ENCODE measurements around the gene SLC25A4. TPM values are rescaled to one million over a fixed set of nuclear protein-coding genes. Genes with fewer than 3 reads are reported as not detected.
"Not testable (repeated sequence)": the region's sequence is repeated elsewhere in the genome, so short reads cannot be mapped to it uniquely, and the experiment has no call there.

Gene SLC25A4
- total RNA-seq, 1 experiment from 2014 or later, result 18.6 TPM

GRCh38 chr4:185192059-185192458 lies 49.0 kb downstream of the SLC25A4 start:
- no peak for DNase-seq (ENCODE audit: low spot score)
- no peaks in the 10 kb centered on the region for H3K9me3 ChIP-seq (ENCODE audit: low read depth, low read length, poor library complexity, severe bottlenecking)
- no peak overlapping the region for H3K27ac ChIP-seq (ENCODE audit: low read depth, low read length, poor library complexity, severe bottlenecking)
- peaks cover 29% of the 10 kb centered on the region for H3K36me3 ChIP-seq (ENCODE audit: insufficient read depth, low read length, poor library complexity, severe bottlenecking)
- no peaks in the 10 kb centered on the region for H3K4me1 ChIP-seq (ENCODE audit: insufficient read depth, low read length, poor library complexity, severe bottlenecking)
- ChIA-PET POLR2A (ENCODE audit: low non-redundant PET) (no interaction called here), CTCF (no interaction called here)
- no peak overlapping the region for H3K4me3 ChIP-seq (ENCODE audit: low read depth, low read length, poor library complexity, severe bottlenecking)
- no peak for TF ChIP-seq EZH2 (IDR thresholded peaks at IDR 0.05; ENCODE audit: borderline replicate concordance, low read depth, low read length, poor library complexity, severe bottlenecking)
- TF ChIP-seq, protein P1, sequence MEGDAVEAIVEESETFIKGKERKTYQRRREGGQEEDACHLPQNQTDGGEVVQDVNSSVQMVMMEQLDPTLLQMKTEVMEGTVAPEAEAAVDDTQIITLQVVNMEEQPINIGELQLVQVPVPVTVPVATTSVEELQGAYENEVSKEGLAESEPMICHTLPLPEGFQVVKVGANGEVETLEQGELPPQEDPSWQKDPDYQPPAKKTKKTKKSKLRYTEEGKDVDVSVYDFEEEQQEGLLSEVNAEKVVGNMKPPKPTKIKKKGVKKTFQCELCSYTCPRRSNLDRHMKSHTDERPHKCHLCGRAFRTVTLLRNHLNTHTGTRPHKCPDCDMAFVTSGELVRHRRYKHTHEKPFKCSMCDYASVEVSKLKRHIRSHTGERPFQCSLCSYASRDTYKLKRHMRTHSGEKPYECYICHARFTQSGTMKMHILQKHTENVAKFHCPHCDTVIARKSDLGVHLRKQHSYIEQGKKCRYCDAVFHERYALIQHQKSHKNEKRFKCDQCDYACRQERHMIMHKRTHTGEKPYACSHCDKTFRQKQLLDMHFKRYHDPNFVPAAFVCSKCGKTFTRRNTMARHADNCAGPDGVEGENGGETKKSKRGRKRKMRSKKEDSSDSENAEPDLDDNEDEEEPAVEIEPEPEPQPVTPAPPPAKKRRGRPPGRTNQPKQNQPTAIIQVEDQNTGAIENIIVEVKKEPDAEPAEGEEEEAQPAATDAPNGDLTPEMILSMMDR (conservative IDR thresholded peaks at IDR 0.05; ENCODE audit: low read depth, low read length), result no peak
- no TSS peak for BruUV-seq (replicated peaks)
- H3K27me3 ChIP-seq (replicated peaks; ENCODE audit: insufficient read depth, low read depth, low read length, poor library complexity), result no peaks in the 10 kb centered on the region
- intact Hi-C loops (cut with micrococcal nuclease; ENCODE audit: unreplicated experiment), result no loop called here

- CTCF ChIA-PET, result no interaction called here
These were observed 52.1 kb downstream of the SLC25A4 start for GRCh38 chr4:185194924-185195888.

DNA sequence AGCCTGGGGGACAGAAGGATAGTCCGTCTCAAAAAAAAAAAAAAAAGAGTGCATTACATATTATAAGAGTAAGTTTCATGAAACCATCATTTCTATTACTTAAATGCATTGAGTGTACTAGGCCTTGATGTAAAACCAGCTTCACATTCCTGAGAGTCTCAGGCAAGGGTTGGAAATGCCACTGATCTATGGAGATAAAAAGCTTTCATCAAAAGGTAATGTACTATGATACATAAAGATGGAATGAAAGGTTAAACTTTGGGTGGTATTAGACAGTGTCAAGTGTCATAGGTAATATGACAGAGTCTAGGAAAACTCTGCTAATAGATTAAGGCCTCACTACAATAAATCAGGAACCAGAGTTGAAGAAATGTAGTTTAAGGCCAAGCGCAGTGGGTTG lies 53.4 kb downstream of the SLC25A4 start:
- POLR2A ChIA-PET (ENCODE audit: low non-redundant PET), result no interaction called here
- H3K27ac ChIP-seq (ENCODE audit: low read depth, low read length, poor library complexity, severe bottlenecking), result no peak overlapping the region
- no peaks in the 10 kb centered on the region for H3K27me3 ChIP-seq (replicated peaks; ENCODE audit: insufficient read depth, low read depth, low read length, poor library complexity)
- BruUV-seq (replicated peaks), result no TSS peak
- DNase-seq (ENCODE audit: low spot score), result no peak
- no peak for TF ChIP-seq EZH2 (IDR thresholded peaks at IDR 0.05; ENCODE audit: borderline replicate concordance, low read depth, low read length, poor library complexity, severe bottlenecking)
- TF ChIP-seq, protein P1 (conservative IDR thresholded peaks at IDR 0.05; ENCODE audit: low read depth, low read length), result no peak
- CTCF ChIA-PET, result no interaction called here
- no peaks in the 10 kb centered on the region for H3K9me3 ChIP-seq (ENCODE audit: low read depth, low read length, poor library complexity, severe bottlenecking)
- intact Hi-C loops (cut with micrococcal nuclease; ENCODE audit: unreplicated experiment), result no loop called here
- H3K4me3 ChIP-seq (ENCODE audit: low read depth, low read length, poor library complexity, severe bottlenecking), result no peak overlapping the region
- H3K4me1 ChIP-seq (ENCODE audit: insufficient read depth, low read length, poor library complexity, severe bottlenecking), result peaks cover 2% of the 10 kb centered on the region
- H3K36me3 ChIP-seq (ENCODE audit: insufficient read depth, low read length, poor library complexity, severe bottlenecking), result no peaks in the 10 kb centered on the region

More at GRCh38 chr4:185194924-185195888, 52.1 kb downstream of the SLC25A4 start:
- no peaks in the 10 kb centered on the region for H3K9me3 ChIP-seq (ENCODE audit: low read depth, low read length, poor library complexity, severe bottlenecking)
- H3K27me3 ChIP-seq (replicated peaks; ENCODE audit: insufficient read depth, low read depth, low read length, poor library complexity), result no peaks in the 10 kb centered on the region
- intact Hi-C loops (cut with micrococcal nuclease; ENCODE audit: unreplicated experiment), result no loop called here
- H3K4me1 ChIP-seq (ENCODE audit: insufficient read depth, low read length, poor library complexity, severe bottlenecking), result no peaks in the 10 kb centered on the region
- POLR2A ChIA-PET (ENCODE audit: low non-redundant PET), result no interaction called here
- no peak for TF ChIP-seq EZH2 (IDR thresholded peaks at IDR 0.05; ENCODE audit: borderline replicate concordance, low read depth, low read length, poor library complexity, severe bottlenecking)
- TF ChIP-seq, protein P1 (conservative IDR thresholded peaks at IDR 0.05; ENCODE audit: low read depth, low read length), result no peak
- H3K36me3 ChIP-seq (ENCODE audit: insufficient read depth, low read length, poor library complexity, severe bottlenecking), result peaks cover 12% of the 10 kb centered on the region
- no TSS peak for BruUV-seq (replicated peaks)
- H3K27ac ChIP-seq (ENCODE audit: low read depth, low read length, poor library complexity, severe bottlenecking), result no peak overlapping the region
- no peak overlapping the region for H3K4me3 ChIP-seq (ENCODE audit: low read depth, low read length, poor library complexity, severe bottlenecking)
- no peak for DNase-seq (ENCODE audit: low spot score)

- BruUV-seq (replicated peaks); H3K27ac ChIP-seq (ENCODE audit: low read depth, low read length, poor library complexity, severe bottlenecking); DNase-seq (ENCODE audit: low spot score); intact Hi-C loops (cut with micrococcal nuclease; ENCODE audit: unreplicated experiment); POLR2A ChIA-PET (ENCODE audit: low non-redundant PET); H3K4me3 ChIP-seq (ENCODE audit: low read depth, low read length, poor library complexity, severe bottlenecking); H3K27me3 ChIP-seq (replicated peaks; ENCODE audit: insufficient read depth, low read depth, low read length, poor library complexity); H3K9me3 ChIP-seq (ENCODE audit: low read depth, low read length, poor library complexity, severe bottlenecking); H3K36me3 ChIP-seq (ENCODE audit: insufficient read depth, low read length, poor library complexity, severe bottlenecking); CTCF ChIA-PET: not testable (repeated sequence)
- H3K4me1 ChIP-seq (ENCODE audit: insufficient read depth, low read length, poor library complexity, severe bottlenecking), result peaks cover 19% of the 10 kb centered on the region
These were observed 55.1 kb downstream of the SLC25A4 start for GRCh38 chr4:185198189-185198588.

Measured in A673 (cell line).